ENCODE measurements around the gene HS6ST2.
"Not testable (repeated sequence)": the region's sequence is repeated elsewhere in the genome, so short reads cannot be mapped to it uniquely, and the experiment has no call there.

HS6ST2 gene

DNA sequence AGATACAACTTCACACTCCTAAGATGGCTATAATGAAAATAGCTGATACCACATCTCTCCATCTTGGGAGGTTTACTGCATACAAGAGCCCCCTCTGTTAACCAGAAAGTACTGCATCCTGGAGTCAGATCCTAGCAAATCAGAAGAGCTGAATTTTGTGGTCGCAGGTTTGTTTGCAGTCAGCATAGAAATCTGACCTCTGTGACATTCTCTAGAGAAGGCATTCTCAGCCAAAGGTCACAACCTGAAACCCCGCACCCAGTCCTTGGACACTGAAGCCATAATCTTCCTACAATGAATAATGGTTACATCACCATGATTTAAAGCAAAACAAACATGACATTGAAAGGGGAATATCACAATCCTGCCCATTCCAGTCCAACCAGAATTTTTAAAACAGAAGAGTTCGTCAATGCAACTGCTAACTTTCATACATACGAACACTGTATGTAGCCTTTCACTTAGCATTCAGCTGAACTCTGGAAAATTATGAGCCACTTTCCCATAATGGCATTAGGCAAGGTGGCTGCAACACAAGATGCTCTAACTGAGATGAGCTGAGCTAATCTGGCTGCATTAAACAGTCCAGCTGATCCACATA lies 17.6 kb downstream of the HS6ST2 start:
- no peak for DNase-seq

DNA sequence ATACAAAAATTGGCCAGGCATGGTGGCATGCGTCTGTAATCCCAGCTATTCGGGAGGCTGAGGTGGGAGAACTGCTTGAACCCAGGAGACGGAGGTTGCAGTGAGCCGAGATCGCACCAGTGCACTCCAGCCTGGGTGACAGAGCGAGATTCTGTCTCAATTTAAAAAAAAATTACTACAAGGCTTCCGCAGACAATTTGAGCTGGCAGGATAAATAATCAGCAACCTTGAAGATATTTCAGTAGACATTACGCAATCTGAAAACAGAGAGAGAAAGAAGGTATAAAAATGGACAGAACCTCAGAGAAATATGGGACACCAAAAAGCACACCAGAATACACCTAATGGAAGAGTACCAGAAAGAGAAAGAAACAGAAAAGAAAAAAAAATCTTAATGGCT lies 25.3 kb downstream of the HS6ST2 start:
- no peak for DNase-seq

DNA sequence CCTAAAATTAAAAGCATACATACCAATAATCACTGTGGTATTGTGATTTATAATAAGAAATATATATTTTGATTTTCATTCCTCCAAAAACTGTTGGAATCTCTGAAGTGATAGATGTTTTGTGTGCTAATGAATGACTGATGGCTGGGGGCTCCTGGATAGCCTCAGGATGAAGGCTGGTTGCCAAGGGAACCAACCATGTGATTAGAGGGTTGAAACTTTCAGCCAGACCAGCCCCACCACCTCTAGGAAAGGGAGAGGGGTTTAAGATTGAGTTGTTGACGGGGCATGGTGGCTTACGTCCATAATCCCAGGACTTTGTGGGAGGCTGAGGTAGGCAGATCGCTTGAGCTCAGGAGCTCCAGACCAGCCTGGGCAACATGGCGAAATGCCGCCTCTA lies 34.0 kb downstream of the HS6ST2 start:
- DNase-seq, result no peak

DNA sequence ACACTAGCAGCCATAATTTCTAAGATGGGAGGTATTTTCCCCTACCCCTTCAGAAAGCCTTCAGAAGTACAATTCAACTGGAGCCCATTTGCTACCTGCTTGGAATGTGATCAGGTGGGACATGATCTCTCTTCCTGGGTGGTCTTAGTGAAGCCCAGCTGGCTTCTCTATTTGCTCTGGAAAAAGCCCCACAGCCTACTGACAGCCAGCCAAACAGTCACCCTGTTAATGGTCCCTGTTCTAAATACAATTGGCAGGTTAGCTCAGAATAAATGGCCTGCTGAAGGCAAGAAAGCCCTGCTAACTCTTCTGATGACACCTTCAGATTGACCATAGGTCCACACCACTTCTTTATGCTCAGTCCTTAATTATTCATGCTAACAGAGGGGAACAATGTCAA lies 39.9 kb downstream of the HS6ST2 start:
- DNase-seq, result no peak

DNA sequence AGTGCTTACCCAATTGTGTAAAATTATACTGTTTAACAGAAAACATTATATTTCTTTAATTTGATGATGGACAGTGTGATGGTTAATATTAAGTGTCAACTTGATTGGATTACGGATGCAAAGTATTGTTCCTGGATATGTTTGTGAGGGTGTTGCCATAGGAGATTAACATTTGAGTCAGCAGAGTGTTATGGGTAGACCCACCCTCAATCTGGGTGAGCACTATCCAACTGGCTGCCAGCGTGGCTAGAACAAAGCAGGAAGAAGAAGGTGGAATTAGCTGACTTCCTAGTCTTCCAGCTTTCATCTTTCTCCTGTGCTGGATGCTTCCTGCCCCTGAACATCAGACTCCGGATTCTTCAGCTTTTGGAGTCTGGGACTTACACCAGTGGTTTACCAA lies 42.1 kb downstream of the HS6ST2 start:
- DNase-seq, result no peak

DNA sequence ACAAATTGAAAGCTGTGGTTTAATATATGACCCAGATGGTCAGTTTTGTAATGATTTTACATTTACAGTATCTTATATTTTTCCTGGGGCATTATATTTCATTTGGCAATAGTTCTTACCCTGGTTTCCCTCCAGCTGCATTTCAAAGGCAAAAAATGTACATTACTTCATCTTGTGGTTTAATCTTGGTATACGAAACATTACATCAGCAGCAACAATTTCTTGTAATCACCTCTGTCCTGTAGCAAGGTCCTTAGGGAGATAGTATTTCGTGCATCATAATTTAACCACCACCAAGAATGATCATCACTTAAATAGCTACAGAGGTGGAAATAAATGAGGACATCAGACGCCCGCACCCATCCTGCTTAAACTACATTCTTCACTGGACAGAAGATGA lies 48.8 kb downstream of the HS6ST2 start:
- DNase-seq, result no peak

DNA sequence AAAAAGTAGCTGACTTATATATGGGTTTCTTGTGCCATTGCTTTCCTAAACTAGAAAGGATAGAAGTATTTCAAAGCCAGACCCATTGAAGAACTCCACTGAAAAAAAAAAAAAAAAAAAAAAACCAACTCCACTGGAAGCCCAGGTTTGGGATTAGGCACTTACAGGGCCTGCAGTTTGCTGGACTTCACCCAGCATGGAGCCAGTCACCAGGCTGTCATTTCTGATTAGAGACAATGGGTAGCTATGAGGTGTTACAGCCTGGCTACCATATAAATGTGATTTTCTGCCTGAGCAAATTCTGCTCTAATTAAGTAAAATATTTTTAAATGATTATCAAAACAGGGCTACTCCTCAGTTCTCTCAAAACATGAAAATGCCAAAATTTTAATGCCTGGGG lies 49.5 kb downstream of the HS6ST2 start:
- no peak for DNase-seq

DNA sequence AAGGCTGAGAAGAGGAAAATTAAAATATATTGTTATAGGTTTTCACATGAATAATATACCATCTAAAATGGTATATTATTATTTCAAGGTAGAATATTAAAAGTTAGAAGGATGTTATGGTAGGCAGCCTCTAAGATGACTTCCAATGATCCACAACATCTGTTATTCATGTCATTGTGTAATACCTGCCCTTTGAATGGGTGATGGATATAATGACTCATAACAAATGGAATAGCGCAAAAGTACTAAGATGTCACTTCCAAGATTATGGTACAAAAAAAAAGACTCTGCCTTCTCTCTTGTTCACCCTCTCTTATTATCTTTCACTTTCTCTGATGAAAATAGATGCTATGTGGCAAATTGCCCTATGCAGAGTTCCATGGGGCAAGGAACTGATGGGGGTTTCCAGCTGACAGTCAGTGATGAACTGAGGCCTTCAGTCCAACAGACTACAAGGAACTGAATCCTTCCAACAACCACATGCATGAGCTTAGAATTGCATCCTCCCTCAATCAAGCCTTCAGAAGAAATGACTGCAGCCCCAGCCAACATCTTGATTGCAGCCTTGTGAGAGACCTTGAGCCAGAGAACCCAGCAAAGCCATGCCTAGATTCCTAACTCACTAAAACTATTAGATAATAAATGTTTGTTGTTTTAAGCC lies 57.7 kb downstream of the HS6ST2 start:
- no peak for DNase-seq

DNA sequence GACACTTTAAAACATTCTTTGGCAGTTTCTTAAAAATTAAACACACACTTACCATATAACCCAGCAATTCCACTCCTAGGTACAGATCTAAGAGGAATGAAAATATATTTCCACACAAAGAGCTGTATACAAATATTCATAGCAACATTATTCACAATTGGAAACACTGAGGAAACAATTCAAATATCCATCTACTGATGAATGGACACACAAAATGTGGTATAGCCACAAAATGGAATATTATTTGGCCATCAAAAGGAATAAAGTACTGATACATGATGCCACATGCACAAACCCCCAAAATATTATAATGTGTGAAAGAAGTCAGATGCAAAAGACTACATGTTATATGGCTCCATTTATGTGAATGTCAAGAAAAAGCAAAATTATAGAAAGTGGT lies 70.9 kb downstream of the HS6ST2 start:
- DNase-seq, result no peak

DNA sequence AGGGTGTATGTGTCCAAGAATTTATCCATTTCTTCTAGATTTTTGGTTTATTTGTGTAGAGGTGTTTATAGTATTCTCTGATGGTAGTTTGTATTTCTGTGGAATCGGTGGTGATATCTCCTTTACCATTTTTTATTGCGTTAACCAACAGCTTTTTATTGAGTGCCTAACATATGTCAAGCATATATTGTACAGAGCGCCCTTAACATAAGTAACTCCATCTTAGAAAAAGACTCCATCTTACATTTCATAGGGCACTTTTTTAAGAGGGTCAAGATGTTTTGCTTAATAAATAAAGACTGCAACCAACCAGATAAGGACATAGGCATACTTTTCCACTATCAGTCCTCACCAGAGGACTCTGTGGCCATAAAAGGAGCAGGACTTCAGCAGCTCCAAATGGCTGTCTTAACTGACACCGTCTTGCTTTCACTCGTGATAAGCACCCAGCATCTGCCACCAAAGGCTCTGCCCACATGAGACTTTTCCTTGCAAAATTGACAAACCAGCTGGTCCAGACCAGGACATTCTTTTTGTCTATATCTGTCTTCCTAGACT lies 75.0 kb downstream of the HS6ST2 start:
- DNase-seq, result no peak

DNA sequence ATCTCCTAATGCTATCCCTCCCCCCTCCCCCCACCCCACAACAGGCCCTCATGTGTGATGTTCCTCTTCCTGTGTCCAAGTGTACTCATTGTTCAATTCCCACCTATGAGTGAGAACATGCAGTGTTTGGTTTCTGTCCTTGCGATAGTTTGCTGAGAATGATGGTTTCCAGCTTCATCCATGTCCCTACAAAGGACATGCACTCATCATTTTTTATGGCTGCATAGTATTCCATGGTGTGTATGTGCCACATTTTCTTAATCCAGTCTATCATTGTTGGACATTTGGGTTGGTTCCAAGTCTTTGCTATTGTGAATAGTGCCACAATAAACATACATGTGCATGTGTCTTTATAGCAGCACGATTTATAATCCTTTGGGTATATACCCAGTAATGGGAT lies 77.7 kb downstream of the HS6ST2 start:
- not testable (repeated sequence) for DNase-seq

DNA sequence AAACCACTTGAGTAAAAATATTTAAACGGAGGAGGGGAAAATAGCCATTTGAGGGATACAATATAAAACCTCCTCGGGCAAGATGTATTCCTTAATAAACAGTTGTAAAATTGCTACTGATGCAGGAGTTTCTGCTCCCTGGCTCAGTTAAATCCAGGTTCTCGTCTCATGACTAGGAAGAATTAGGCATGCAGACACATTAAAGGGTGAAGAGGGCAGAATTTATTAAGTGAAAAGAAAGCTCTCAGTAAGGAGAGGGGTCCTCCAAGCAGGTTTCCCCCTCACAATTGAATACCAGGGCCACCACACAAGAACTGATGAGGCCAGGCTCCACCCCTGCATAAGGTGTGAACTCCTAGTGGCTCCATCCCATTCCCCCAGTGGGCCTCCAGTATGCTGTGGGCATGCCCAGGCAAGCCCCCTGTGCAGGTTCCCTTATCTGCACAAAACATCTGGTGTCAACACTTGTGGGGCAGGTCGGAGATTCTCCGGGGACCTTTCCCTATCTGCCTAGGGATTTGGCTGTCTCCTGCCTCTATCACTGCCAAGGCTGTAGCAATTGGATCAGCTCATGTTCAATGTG lies 80.4 kb downstream of the HS6ST2 start:
- no peak for DNase-seq

DNA sequence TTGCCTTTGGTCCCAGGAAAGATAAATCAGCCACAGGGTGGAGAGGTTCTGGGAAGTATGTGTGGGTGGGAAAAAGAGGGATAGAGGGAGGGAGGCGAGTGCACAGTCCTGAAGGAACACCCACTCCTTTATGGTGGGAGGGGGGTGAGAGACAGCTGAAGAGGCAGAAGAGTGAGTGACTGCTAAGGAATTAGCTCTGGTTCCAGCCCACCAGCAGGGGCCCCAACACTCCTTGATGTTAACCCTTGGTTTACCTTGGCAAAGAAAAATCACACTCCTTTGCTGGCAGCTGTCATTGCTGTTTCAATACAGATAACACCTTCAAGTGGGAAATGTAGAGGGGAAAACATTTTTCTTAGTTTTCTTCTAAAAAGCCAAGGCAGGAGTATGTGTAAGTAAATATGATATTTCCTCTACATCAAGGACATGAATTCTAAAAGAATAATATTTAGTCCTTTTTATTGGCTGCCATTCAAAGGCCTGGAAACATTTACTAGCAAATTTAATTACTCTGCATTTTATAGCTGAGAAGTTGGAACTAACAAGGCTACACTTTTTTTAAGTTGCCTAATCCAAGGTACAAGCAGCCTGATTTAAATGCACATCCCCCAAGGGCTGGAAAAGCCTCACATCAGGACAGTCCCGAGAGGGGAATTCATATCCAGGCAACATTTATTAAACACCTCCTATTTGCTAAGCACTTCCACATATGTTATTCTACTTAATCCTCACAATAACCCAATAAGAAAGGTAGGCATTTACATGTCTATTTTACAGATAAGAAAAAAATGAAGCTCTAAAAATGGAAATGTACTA lies 81.7 kb downstream of the HS6ST2 start:
- DNase-seq, result no peak

DNA sequence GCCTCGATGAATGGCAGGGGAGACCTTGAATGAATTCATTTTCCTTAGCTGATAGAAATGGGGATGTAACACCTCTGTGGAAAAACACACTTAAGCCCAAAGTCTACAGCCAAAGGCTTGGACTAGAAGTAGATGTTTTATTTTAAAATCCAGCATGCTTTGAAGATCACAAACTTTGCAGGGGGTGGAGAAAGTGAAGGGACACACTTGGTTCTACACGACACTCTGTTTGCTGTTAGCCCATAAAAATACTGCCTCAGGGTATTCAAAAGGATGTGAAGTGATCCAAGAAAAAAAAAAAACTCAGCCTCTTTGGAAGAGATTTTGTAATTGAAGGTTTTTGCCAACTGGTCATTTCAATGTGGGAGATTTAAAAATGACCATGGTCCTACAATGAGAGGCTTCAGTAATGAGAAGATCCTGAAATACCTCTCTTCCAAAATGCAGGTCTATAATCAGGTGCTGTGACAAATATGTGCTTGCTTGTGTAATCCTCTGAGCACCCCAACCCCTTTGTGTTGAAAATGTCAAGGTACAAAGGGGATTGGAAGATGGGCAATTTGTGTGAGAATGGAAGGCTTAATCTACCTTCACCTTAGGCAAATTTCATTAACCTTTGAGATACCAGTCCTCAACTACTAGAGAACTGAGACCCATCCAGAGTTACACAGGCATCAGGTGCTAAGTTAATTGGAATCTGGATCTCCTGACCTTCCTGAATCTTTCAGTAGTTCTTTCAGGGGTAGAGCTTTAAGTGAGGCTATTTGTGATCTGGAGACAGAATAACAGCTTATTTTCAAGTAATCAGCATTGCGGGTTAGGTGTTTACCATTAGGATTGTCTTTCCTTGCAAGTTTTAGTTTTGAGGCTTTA lies 82.5 kb downstream of the HS6ST2 start:
- DNase-seq, result no peak

DNA sequence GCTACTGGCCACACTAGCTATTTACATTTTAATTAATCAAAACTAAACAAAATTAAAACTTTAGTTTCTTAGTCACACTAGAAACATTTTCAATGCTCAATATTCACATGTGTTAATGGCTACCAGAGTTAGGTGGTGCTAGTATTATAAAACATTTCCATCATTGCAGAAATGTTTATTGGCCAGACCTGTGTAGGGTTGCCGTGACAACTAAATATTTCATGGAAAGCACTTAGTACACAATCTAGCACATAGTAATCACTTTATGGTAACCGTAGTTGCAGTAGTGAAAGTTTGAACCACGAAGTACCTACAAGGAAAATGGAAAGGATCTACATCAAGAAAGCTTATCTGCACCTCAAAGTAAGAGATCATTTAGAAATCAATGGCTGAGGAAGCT lies 95.9 kb downstream of the HS6ST2 start:
- no peak for DNase-seq

DNA sequence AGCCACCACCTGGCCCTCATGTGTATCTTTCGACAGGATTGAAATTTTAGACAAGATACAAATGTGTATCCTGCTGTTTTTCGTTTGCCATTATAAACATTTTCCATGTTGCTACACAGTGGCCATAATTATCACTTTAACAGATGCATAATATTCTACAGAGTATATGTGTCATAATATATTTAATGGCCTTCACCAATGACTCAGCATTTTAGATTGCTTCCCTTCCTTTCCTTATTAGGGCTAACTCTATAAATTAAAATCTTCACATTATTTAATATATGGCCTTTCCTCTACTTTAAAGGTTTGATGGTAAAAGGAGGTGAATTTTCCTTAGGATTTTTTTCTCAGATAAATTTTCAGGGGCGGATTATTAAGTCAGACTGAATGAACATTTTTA lies 97.4 kb downstream of the HS6ST2 start:
- DNase-seq, result no peak

DNA sequence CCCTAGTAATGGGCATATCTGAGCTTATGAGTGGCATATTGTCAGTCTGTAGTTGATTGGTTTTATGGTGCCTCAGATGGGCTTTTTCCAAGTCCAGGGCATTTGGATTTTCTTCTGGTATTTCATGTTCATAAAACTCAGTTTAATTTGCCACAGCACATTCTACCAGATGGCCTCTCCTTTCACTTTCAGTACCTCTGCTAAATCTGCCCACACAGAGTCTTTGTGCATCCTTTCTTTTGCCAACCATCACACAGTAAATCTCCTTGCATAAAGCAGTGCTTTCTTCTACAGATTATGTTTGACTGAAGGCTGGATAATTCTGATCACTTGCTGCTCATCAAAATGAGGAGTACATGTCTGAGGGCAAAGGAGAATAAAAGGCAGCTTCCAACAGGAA lies 98.2 kb downstream of the HS6ST2 start:
- DNase-seq, result no peak

DNA sequence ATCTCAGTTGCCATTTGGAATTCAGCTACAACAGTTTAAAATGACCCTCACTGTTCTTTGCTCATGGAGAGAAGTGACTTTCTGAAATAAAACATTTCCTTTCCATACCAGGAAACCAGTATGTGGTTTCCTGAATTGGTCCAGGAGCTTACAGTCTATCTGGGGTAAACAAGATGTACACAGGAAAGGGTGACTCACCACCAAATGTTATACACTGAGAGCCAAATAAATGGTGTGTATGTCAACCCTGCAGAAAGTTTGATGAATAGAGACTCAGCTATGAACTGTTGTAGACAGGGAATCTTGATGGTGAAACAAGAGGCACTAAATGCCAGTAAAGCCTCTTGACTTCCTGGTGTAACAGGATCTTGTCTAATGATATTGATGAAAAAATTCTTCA lies 100.4 kb downstream of the HS6ST2 start:
- DNase-seq, result no peak

DNA sequence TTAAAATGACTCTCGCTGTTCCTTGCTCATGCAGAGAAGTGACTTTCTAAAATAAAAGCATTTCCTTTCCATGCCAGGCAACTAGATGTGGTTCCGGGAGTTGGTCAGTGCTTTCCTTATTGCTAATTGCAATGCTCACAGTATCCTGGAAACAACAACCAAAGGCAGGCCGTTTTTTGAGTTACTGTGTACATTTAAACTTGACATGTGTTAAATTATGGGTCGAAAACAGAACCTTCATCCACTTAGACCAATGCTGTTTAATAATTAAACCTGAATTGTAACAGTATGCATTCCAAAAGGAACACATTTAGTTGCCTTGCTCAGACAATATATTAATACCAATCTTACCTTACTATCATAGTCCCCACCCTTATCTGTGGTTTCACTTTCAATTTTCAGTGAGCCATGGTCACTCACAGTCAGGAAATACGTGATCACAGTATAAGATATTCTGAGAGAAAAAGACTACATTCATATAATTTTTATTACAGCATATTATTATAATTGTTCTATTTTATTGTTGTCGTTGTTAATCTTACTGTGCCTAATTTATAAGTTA lies 102.6 kb downstream of the HS6ST2 start:
- DNase-seq, result no peak

DNA sequence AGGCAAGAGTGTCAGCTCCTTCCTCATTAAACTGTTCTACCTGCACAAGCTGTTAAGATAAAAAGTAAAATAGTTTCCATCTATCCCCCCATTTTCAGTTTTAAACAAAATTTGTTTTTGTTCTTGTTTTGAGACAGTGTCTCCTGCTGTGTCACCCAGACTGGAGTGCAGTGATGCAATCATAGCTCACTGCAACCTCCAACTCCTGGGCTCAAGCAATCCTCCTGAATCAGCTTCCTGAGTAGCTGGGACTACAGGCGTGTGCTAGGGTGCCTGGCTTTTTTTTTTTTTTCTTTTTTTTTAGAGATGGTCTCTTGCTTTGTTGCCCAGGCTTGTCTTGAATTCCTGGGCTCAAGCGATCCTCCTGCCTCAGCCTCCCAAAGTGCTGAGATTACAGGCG lies 105.4 kb downstream of the HS6ST2 start:
- no peak for DNase-seq

DNA sequence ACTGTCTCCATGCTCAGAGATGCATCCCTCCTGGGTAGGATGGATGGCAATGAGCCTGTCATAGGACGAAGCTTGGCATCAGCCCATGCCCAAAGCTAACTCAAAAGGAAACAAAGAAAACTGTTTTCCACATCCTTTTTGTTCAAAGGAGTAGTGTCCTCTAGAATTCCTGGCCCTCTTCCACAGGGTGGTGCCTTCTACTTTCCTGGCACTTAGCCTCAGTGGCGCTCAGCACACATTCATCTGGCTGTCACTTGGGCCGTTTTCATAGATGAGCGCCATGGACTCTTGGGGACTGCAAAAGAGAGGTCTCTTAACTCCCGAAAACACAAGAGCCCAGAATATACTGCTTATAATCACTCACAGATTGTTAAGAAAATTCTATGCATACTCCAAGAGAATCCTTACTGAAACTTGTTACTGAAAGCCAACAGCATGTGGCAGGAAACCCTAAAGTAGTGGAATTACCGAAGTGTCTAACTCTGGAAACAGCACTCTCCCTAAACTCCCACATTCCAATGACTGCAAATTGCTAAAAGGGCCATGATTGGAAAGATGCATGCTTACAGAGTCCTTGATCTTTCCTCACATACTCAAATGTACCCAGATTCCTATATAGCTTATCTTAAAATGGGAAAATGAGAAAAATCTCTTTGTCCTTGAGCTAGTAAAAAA lies 110.0 kb downstream of the HS6ST2 start:
- no peak for DNase-seq

DNA sequence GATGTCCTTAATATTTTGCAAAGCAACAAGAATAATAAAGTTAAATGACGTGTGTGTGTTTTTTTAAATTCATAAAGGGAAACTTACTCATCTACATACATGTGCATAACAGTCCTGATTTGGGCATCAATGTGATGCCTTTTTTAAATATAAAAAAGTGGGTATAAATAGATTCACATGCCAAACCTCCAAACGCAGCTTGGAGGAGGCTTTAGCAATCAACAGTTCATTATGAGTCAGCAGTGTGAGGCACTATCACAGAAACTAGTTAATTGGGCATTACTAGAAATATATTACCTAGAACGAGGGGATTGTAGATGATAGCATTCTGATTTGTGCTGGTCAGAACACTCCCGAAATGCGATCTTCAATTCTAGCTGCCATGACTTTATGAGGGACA lies 115.1 kb downstream of the HS6ST2 start:
- no peak for DNase-seq

Data from CD4-positive, alpha-beta T cell treated with Interferon alpha-2 for 1 hour (primary cell).